Tibial nerve (tissue), 4 donors: Measurements from ENCODE around the gene PWP2.
"Not testable (repeated sequence)": the region's sequence is repeated elsewhere in the genome, so short reads cannot be mapped to it uniquely, and the experiment has no call there.

Experiments
- EP300 ChIP-seq, 2 donors: sonication (generic); formaldehyde crosslinking; IDR thresholded peaks; one replicate each; pipeline ENCODE4 v1.6.1; 2017; ENCODE audit warnings: antibody characterized with exemption in 2 of 2, mild to moderate bottlenecking in 1 of 2
- TF ChIP-seq, protein P1 (sequence below), 5 experiments: fragments of 200-600 bp in 3 of 5; fragments of 450-650 bp in 2 of 5; sonication (generic) in 3 of 5; IDR thresholded peaks; one replicate each; pipeline ENCODE4 v1.5.1; 2016 to 2019; ENCODE audit warnings: antibody characterized with exemption in 5 of 5, mild to moderate bottlenecking in 3 of 5, moderate library complexity in 2 of 5

DNA sequence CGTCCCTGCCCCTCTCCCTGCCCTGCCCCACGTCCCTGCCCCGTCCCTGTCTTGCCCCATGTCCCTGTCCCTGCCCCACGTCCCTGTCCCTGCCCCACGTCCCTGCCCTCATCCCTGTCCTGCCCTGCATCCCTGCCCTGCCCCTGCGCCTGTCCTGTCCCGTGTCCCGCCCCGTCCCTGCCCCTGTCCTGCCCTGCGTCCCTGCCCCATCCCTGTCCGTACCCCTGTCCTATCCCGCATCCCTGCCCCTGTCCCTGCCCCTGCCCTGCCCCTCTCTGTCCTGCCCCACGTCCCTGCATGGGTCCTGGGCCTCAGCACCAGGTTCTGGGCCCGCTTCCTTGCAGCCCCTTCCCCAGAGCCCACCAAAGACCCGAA lies 53.1 kb downstream of the PWP2 start:
- TF ChIP-seq EP300 (IDR thresholded peaks at IDR 0.05): not testable (repeated sequence)
- TF ChIP-seq, protein P1, sequence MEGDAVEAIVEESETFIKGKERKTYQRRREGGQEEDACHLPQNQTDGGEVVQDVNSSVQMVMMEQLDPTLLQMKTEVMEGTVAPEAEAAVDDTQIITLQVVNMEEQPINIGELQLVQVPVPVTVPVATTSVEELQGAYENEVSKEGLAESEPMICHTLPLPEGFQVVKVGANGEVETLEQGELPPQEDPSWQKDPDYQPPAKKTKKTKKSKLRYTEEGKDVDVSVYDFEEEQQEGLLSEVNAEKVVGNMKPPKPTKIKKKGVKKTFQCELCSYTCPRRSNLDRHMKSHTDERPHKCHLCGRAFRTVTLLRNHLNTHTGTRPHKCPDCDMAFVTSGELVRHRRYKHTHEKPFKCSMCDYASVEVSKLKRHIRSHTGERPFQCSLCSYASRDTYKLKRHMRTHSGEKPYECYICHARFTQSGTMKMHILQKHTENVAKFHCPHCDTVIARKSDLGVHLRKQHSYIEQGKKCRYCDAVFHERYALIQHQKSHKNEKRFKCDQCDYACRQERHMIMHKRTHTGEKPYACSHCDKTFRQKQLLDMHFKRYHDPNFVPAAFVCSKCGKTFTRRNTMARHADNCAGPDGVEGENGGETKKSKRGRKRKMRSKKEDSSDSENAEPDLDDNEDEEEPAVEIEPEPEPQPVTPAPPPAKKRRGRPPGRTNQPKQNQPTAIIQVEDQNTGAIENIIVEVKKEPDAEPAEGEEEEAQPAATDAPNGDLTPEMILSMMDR (IDR thresholded peaks at IDR 0.05): not testable (repeated sequence)
